Activated CD8-positive, alpha-beta T cell treated with anti-CD3 and anti-CD28 coated beads for 36 hours (primary cell): Measurements from ENCODE around the gene EOMES. TPM values are rescaled to one million over a fixed set of nuclear protein-coding genes. Genes with fewer than 3 reads are reported as not detected.

Experiments used
- ATAC-seq: fragments of 200-7000 bp; cut with Tn5 transposase; one replicate; pipeline ENCODE4 v1.10.0; 2021; ENCODE audit warnings: mild to moderate bottlenecking, moderate library complexity
- CTCF ChIA-PET: fragments of 350-600 bp; sonication (Branson Sonifier 250); formaldehyde crosslinking; loops from one replicate; lab custom pipeline; 2021; ENCODE audit warnings: antibody characterized with exemption; lab: Charles Lee
- POLR2A ChIA-PET: fragments of 350-600 bp; sonication (Branson Sonifier 250); formaldehyde crosslinking; loops from one replicate; lab custom pipeline; 2021; ENCODE audit warnings: antibody characterized with exemption; lab: Charles Lee
- DNase-seq: peaks from one replicate; pipeline ENCODE4 v3.0.0-alpha.2; 2020
- H3K27ac Mint-ChIP-seq: one replicate; pipeline ENCODE4 v1.8.0; 2021; ENCODE audit warnings: mild to moderate bottlenecking, mixed read lengths
- H3K27me3 Mint-ChIP-seq: one replicate; pipeline ENCODE4 v1.8.0; 2021; ENCODE audit warnings: mixed read lengths
- H3K36me3 Mint-ChIP-seq: one replicate; pipeline ENCODE4 v1.8.0; 2021; ENCODE audit warnings: low read depth, mixed read lengths
- H3K4me1 Mint-ChIP-seq: one replicate; pipeline ENCODE4 v1.8.0; 2021; ENCODE audit warnings: low read depth, mixed read lengths
- H3K4me3 Mint-ChIP-seq: one replicate; pipeline ENCODE4 v1.8.0; 2021; ENCODE audit warnings: mild to moderate bottlenecking, moderate library complexity, mixed read lengths
- H3K9me3 Mint-ChIP-seq: one replicate; pipeline ENCODE4 v1.8.0; 2021; ENCODE audit warnings: mixed read lengths
- intact Hi-C: fragments of 100-400 bp; cut with micrococcal nuclease; formaldehyde crosslinking; loops from one replicate; pipeline ENCODE4 v1.10.0; 2022
- total RNA-seq, 2 experiments: library from RNA; stranded (reverse); gene quantifications; one replicate each; pipeline ENCODE4 v1.2.3, GENCODE V29; 2021
- TF ChIP-seq, protein P1 (sequence below): fragments of 200-600 bp; IDR thresholded peaks from one replicate; pipeline ENCODE4 v1.8.0; 2022; ENCODE audit warnings: antibody characterized with exemption, mild to moderate bottlenecking

The EOMES gene
- total RNA-seq, 2 experiments from 2014 or later, result 4.2 to 4.4 TPM

DNA sequence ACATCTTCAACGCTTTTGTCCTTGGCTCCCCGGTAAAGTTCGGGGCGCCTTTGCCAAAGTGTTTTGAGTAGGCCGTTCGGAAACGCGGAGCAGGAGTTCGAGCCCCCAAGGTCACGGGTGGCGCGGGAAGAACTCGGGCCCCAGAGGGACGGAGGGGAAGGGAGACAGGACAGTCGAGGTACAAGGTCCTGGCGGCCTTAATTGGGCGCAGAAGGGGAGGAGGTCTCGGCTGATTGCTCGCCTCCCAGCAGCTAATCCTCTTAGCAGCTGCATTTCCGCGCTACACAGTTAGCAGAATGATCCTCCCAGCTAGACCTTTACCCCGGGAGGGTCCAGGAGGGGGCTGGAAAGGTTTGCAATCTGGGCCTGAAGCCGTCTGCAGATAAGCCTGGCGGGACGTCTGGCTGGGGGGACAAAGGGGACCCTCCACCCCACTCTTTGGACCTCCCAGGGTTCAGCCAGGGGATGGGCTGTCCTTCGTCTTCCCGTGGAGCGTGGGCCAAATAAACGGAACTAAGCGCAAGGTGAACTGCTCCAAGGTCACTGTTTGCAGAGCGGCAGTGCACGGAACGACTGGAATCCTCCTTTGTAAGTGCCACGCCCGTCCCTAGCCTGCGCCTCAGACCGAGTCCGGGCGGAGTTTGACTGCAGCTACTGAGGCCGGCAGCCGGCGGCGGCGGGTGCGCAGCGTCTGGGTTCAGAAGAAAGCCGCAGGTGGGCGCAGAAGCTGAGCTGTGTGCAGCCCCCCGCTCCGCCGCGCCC is 7.2 kb downstream of the EOMES start:
- CTCF ChIA-PET, result interaction anchor here (1.0 to 8.4 kb wide), 4 partner anchors 13 to 613 kb away, joined by 3 to 72 read pairs (median 3); no protein-coding TSS in a partner anchor
- TF ChIP-seq, protein P1, sequence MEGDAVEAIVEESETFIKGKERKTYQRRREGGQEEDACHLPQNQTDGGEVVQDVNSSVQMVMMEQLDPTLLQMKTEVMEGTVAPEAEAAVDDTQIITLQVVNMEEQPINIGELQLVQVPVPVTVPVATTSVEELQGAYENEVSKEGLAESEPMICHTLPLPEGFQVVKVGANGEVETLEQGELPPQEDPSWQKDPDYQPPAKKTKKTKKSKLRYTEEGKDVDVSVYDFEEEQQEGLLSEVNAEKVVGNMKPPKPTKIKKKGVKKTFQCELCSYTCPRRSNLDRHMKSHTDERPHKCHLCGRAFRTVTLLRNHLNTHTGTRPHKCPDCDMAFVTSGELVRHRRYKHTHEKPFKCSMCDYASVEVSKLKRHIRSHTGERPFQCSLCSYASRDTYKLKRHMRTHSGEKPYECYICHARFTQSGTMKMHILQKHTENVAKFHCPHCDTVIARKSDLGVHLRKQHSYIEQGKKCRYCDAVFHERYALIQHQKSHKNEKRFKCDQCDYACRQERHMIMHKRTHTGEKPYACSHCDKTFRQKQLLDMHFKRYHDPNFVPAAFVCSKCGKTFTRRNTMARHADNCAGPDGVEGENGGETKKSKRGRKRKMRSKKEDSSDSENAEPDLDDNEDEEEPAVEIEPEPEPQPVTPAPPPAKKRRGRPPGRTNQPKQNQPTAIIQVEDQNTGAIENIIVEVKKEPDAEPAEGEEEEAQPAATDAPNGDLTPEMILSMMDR, result no peak
- POLR2A ChIA-PET, result no interaction called here
- peak; percentile 57 for DNase-seq
- peaks cover 22% of the 10 kb centered on the region for H3K4me1 Mint-ChIP-seq
- intact Hi-C loops, result no loop called here
- H3K27me3 Mint-ChIP-seq, result peaks cover 26% of the 10 kb centered on the region
- no peaks in the 10 kb centered on the region for H3K9me3 Mint-ChIP-seq
- ATAC-seq, result no peak
- peaks cover 5% of the 10 kb centered on the region for H3K36me3 Mint-ChIP-seq
- peak overlapping the region; percentile 92 for H3K27ac Mint-ChIP-seq
- H3K4me3 Mint-ChIP-seq, result peak overlapping the region; percentile 91

DNA sequence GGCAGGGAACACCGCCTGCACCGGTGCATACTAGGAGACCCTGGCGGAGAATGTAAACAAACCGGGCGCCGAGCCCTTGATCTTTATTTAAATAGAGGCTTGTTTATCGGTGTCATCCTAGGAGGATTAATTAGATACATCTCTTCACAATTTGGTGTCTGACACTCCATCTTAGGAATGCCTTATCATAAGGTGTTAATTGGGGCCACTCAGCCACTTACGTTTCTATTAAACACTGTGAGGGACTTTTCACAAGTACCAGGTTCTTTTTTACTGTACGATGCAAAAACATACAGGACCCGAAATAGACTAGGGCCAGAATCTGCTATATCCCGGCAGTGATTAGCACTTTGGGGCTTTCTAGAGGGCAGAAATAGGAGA is 8.0 kb downstream of the EOMES start:
- Mint-ChIP-seq H3K9me3 (no peaks in the 10 kb centered on the region), H3K4me1 (peaks cover 18% of the 10 kb centered on the region), H3K36me3 (peaks cover 3% of the 10 kb centered on the region), H3K27ac (peak overlapping the region; percentile 92), H3K27me3 (peaks cover 25% of the 10 kb centered on the region), H3K4me3 (peak overlapping the region; percentile 91)
- ATAC-seq, result no peak
- POLR2A ChIA-PET, result no interaction called here
- intact Hi-C loops, result no loop called here
- CTCF ChIA-PET, result interaction anchor here (1.0 to 8.4 kb wide), 2 partner anchors 14 to 613 kb away, joined by 3 to 72 read pairs; no protein-coding TSS in a partner anchor
- TF ChIP-seq, protein P1, result no peak
- DNase-seq, result no peak

DNA sequence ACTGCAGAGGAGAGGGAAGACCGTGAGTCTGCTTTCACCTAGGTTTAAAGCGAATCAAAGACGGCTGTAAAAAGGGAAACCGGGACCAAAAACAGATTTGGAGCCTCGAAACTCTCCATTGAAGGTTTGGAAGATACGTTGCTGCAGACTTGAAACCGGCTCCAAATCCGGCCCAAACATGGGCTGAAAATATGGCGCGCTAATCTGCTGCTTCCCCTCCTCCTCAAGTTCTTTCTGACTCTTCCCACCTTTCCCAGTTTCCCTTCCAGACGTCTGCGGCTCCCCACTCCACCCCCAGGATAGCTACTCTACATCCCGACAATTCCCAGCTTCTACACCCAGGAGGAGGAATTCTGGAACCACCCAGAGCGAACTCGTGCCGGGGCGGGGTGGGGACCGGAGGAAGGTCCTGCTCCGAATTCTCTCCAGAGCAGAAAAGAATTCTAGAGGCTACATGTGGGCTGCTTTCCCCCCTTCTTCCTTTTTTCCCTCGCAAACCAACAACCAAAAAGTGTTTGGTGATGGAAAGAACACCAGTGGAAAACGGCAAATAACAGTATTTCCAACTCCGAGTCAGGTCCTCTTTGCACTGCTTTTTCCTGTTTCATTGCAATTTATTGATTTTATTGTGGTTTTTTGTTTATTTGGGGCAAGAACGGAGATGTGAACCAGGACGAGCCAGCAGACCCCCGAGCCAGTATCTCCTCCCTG is 8.5 kb downstream of the EOMES start:
- peak overlapping the region; percentile 91 for H3K4me3 Mint-ChIP-seq
- ChIA-PET POLR2A (interaction anchor here (0.9 to 1.9 kb wide), 3 partner anchors 15 to 635 kb away, joined by 3 to 7 read pairs (median 5); partner anchors contain the start of genes AZI2 and ZCWPW2), CTCF (interaction anchor here (0.7 to 3.1 kb wide), 15 partner anchors 9 to 637 kb away, joined by 3 to 99 read pairs (median 5); partner anchors contain the start of gene EOMES)
- peak overlapping the region; percentile 92 for H3K27ac Mint-ChIP-seq
- ATAC-seq (no peak), DNase-seq (no peak)
- peaks cover 2% of the 10 kb centered on the region for H3K36me3 Mint-ChIP-seq
- TF ChIP-seq, protein P1, result no peak
- no peaks in the 10 kb centered on the region for H3K9me3 Mint-ChIP-seq
- intact Hi-C loops, result loop anchor here (2.0 kb wide), 1 partner anchor 573 kb away; no protein-coding TSS in a partner anchor
- H3K4me1 Mint-ChIP-seq, result peaks cover 18% of the 10 kb centered on the region
- peaks cover 23% of the 10 kb centered on the region for H3K27me3 Mint-ChIP-seq

DNA sequence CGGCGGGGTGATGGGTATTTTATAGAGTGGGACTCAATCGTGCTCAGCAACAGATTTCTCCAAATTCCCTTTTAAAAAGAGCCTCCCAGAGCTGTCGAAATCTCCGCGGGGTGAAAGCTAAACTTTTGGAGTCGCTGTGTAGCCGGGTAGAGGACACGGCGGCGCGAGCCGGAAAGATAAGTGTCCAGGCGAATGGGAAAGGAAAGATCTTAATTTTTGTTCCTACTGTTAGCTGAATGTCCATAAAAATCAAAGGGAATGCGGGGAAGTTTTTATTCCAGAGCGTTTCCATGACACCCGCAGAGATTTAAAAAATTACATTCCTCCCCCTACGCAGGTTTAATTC is 9.1 kb downstream of the EOMES start:
- H3K4me3 Mint-ChIP-seq, result peak overlapping the region; percentile 91
- peaks cover 24% of the 10 kb centered on the region for H3K27me3 Mint-ChIP-seq
- TF ChIP-seq, protein P1, result no peak
- H3K36me3 Mint-ChIP-seq, result peaks cover 2% of the 10 kb centered on the region
- ChIA-PET CTCF (interaction anchor here (0.7 to 3.1 kb wide), 18 partner anchors 9 to 638 kb away, joined by 3 to 99 read pairs (median 5); partner anchors contain the start of gene EOMES), POLR2A (interaction anchor here (0.9 to 2.2 kb wide), 6 partner anchors 8 to 636 kb away, joined by 3 to 19 read pairs (median 4); partner anchors contain the start of genes AZI2, CMC1, EOMES and ZCWPW2)
- ATAC-seq, result no peak
- H3K27ac Mint-ChIP-seq, result peak overlapping the region; percentile 92
- intact Hi-C loops, result loop anchor here (2.0 kb wide), 1 partner anchor 574 kb away; no protein-coding TSS in a partner anchor
- H3K9me3 Mint-ChIP-seq, result no peaks in the 10 kb centered on the region
- DNase-seq, result no peak
- peaks cover 18% of the 10 kb centered on the region for H3K4me1 Mint-ChIP-seq
